GM10248 (cell line): ENCODE results near the gene WFS1.

ENCODE experiments used
- CTCF ChIA-PET: fragments of 300-600 bp; sonication (Branson Sonifier 250); formaldehyde crosslinking; extraction: SDS; loops from one replicate; lab custom pipeline; 2021; ENCODE audit warnings: antibody characterized with exemption; lab: Yijun Ruan, JAX
- POLR2A ChIA-PET: fragments of 350-650 bp; sonication (Branson Sonifier 250); formaldehyde crosslinking; extraction: SDS; loops from one replicate; lab custom pipeline; 2020; ENCODE audit warnings: antibody characterized with exemption; lab: Yijun Ruan, JAX
- DNase-seq: peaks from one replicate; pipeline ENCODE4 v3.0.0; 2012; ENCODE audit errors: extremely low spot score
- TF ChIP-seq, protein P1 (sequence below): IDR thresholded peaks from 2 replicates; pipeline ENCODE4 v1.5.1; 2012; ENCODE audit warnings: mild to moderate bottlenecking, low read depth; ENCODE audit errors: extremely low read depth, missing control alignments, control extremely low read depth

WFS1 gene

DNA sequence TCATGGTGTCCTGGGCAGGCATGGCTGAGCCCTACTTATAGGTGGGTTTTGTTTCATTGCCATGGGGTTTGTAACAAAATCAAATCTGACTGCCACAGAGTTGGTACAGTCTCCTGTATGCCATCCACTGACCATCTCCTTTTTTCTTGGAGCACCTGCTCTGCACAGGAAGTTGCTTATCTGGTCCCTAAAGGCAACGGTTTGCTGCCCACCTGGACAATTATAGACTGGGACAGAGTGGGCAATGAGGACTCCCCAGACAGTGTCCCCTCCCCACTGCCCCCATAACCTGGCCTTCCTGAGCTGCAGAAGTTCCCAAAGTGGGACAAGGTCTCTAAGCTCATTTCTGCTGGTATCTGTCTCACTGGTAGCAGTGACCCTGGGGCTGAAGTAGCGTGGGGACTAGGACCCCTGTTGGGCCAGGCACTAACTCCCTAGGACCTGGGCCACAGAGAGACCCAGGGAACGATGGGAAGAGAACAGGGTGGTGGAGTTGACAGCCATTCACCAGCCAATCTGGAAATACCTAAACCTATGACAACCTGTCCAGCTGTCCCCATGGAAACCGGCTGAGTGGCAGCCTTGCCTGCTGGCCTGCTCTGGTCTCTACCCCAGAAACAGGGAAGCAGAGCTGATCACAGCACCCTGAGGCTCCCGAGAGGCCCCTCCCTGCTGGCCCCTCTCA is 64.7 kb downstream of the WFS1 start:
- TF ChIP-seq, protein P1, sequence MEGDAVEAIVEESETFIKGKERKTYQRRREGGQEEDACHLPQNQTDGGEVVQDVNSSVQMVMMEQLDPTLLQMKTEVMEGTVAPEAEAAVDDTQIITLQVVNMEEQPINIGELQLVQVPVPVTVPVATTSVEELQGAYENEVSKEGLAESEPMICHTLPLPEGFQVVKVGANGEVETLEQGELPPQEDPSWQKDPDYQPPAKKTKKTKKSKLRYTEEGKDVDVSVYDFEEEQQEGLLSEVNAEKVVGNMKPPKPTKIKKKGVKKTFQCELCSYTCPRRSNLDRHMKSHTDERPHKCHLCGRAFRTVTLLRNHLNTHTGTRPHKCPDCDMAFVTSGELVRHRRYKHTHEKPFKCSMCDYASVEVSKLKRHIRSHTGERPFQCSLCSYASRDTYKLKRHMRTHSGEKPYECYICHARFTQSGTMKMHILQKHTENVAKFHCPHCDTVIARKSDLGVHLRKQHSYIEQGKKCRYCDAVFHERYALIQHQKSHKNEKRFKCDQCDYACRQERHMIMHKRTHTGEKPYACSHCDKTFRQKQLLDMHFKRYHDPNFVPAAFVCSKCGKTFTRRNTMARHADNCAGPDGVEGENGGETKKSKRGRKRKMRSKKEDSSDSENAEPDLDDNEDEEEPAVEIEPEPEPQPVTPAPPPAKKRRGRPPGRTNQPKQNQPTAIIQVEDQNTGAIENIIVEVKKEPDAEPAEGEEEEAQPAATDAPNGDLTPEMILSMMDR, result no peak
- no peak for DNase-seq
- ChIA-PET POLR2A (no interaction called here), CTCF (interaction anchor here (1.1 to 13.4 kb wide), 3 partner anchors 50 to 90 kb away, joined by 3 to 514 read pairs (median 4); no protein-coding TSS in a partner anchor)

DNA sequence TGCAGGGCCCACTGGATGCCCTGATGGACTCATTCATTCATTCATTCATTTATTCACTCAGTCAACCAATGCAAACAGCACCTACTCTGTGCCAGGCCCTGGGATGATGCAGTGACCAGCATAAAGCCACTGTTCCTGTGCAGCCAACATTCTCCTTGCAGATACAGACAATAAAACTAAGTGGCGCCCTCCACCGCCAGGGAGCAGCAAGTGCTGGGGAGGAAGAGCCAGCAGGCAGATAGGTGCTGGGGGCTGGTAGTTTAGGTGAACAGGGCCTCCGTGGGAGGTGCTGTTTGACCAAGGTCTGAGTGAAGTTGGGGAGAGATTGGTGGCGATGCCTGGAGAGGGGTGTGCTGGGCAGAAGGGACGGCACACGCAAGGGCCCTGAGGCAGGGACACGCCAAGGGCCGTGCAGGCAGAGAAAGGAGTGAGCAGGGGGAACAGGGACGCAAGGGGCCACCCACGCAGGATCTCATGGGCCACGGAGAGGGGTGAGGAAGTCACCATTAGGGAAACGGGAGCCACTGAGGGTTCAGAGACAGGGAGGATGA is 65.5 kb downstream of the WFS1 start:
- ChIA-PET POLR2A (no interaction called here), CTCF (interaction anchor here (1.2 to 13.4 kb wide), 3 partner anchors 49 to 79 kb away, joined by 3 to 514 read pairs (median 3); no protein-coding TSS in a partner anchor)
- TF ChIP-seq, protein P1, result no peak
- DNase-seq, result no peak

DNA sequence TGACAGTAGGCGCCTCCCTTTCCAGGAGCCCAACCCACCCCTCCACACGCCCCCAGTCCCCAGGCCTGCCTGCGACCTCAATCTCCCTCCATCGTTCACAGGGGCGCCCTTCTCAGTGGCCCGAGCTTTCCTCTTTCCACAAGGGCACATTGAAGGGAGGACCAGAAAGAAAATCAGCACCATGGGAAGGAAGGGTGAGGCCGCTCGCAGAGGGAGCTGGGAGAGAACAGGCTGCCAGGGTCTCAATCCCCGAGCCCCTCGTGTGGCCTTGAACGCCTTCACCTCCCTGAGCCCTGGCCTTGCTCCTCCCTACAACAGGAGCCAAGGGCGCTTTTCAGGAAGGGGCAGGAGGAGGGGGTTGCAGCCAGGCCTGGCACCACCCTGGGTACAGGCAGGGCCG is 66.5 kb downstream of the WFS1 start:
- POLR2A ChIA-PET, result no interaction called here
- CTCF ChIA-PET, result interaction anchor here (1.5 kb wide), 1 partner anchor 76 kb away, joined by 3 read pairs; no protein-coding TSS in a partner anchor
- TF ChIP-seq, protein P1, result no peak
- DNase-seq, result no peak

DNA sequence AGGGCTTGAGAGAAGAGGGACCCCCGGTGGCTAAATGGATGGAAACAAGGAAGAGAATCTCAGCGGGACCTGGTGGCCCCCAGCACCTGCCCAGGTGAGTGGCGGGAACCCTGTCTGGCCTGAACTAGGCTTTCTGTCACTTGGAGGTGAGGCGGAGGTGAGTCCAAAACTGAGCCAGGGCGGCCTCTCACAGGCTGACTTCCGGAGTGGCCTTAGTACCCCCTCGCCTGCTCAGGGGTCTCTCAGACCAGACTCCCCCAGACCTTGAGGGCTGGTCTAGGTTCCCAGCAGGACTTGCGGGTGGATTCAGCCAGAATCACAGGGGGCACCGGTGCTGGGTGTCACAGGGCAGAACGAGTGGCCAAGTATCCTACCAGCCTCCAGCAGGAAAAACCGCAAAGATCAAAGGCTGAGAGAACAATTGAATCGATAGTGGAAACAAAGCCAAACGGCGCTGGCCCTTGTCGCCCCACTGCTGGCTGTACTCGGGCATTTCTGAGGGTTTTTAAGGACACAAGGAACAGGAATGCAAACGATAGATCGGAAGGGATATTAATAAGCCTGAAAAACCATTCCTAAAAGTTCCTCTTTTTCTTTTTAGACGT is 67.8 kb downstream of the WFS1 start:
- ChIA-PET CTCF (interaction anchor here (1.5 to 1.8 kb wide), 2 partner anchors 10 to 339 kb away, joined by 4 to 6 read pairs; no protein-coding TSS in a partner anchor), POLR2A (no interaction called here)
- DNase-seq, result no peak
- TF ChIP-seq, protein P1, result no peak

DNA sequence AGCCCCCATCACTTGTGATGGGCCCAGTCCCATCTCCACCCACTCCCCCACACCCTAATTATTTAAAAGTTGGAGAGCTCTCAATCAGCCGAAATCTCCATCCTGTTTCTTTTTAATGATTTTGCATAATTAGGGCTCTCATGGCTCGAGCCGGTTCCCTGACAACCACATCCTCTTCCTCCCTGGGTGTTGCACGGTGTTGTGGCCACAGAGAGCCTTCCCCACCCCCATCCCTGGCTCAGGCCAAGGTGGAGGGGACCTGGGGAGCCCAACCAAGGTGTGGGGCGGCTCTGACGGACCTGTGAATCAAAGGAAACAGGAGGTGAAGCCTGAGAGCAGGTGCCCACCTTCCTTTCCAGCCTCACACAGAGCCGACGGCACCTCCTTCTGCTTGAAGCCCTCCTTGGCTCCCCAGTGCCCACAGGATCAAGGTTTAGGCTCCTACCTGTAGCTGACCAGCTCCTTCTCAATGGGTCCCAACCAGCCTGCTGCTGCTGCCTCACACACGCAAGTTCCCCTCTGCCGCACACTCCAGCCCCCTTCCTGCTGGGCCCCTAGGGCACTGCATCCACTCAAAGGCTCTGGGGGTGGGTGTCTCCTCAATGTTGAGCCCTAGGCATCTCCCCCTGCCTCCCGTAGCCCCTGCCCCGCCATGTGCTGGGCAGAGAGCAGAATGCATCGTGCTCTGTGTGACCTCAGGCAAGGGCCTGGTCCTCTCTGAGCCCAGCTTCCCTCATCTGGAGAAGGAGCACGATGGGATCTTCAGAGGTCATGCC is 68.7 kb downstream of the WFS1 start:
- ChIA-PET CTCF (interaction anchor here (1.1 to 1.8 kb wide), 3 partner anchors 11 to 340 kb away, joined by 4 to 6 read pairs (median 4); no protein-coding TSS in a partner anchor), POLR2A (no interaction called here)
- TF ChIP-seq, protein P1, result no peak
- no peak for DNase-seq
